Upper lobe of left lung (tissue), 4 donors: ENCODE measurements around the gene MAEA.

Source experiments
- EP300 ChIP-seq, 4 donors: sonication (generic); formaldehyde crosslinking; IDR thresholded peaks; one replicate each; pipeline ENCODE4 v1.5.1; 2017; ENCODE audit warnings: antibody characterized with exemption in 4 of 4, control low read depth in 2 of 4
- POLR2A ChIP-seq, 4 donors: fragments of 450-650 bp; IDR thresholded peaks; one replicate each; pipeline ENCODE4 v1.5.1; 2016 to 2017; ENCODE audit warnings: antibody characterized with exemption in 4 of 4, mild to moderate bottlenecking in 2 of 4
- POLR2AphosphoS5 ChIP-seq, 2 donors: sonication (generic); formaldehyde crosslinking; IDR thresholded peaks; one replicate each; pipeline ENCODE4 v1.5.1; 2017; ENCODE audit warnings: antibody characterized with exemption in 2 of 2
- TF ChIP-seq, protein P1 (sequence below), 6 experiments: fragments of 450-650 bp in 4 of 6; fragments of 200-600 bp in 2 of 6; sonication (generic) in 2 of 6; IDR thresholded peaks; one replicate each; pipeline ENCODE4 v1.5.1; 2016 to 2019; ENCODE audit warnings: antibody characterized with exemption in 6 of 6

DNA sequence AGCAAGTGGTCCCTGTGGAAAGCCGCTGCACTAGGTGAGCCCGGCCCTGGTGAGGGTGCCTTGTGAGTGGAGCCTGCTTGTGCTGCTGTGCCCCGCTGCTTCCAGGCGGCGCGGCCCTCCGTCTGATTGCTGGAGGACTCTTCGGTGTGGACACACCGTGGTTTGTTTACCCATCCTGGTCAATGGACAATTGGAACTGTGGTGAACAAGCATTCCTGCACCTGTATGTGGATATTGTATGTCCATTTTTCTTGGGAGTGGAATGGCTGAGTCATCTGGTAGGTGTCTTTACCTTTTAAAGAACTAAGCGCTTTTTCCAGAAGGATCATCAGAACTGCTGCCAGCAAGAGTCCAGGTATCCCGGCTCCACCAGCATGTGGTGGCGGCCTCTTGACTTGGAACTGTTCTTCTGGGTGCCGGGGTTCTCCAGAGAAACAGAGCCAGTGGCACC lies 15.6 kb downstream of the MAEA start:
- TF ChIP-seq, protein P1, sequence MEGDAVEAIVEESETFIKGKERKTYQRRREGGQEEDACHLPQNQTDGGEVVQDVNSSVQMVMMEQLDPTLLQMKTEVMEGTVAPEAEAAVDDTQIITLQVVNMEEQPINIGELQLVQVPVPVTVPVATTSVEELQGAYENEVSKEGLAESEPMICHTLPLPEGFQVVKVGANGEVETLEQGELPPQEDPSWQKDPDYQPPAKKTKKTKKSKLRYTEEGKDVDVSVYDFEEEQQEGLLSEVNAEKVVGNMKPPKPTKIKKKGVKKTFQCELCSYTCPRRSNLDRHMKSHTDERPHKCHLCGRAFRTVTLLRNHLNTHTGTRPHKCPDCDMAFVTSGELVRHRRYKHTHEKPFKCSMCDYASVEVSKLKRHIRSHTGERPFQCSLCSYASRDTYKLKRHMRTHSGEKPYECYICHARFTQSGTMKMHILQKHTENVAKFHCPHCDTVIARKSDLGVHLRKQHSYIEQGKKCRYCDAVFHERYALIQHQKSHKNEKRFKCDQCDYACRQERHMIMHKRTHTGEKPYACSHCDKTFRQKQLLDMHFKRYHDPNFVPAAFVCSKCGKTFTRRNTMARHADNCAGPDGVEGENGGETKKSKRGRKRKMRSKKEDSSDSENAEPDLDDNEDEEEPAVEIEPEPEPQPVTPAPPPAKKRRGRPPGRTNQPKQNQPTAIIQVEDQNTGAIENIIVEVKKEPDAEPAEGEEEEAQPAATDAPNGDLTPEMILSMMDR (IDR thresholded peaks at IDR 0.05): no peak
- TF ChIP-seq POLR2AphosphoS5 (IDR thresholded peaks at IDR 0.05) (no peak), POLR2A (IDR thresholded peaks at IDR 0.05) (no peak), EP300 (IDR thresholded peaks at IDR 0.05) (no peak)
